SK-N-SH treated with all-trans-retinoic acid at 6 μM for 48 hours (cell line): ENCODE data around the gene TBCA.

Source experiments
- ARNTL ChIP-seq: fragments of 450-650 bp; formaldehyde crosslinking; IDR thresholded peaks from 2 replicates; pipeline ENCODE4 v1.5.0; 2020; ENCODE audit warnings: low read depth, mild to moderate bottlenecking, moderate library complexity, borderline replicate concordance
- ESRRG ChIP-seq: fragments of 250-450 bp; sonication (Bioruptor Pico); IDR thresholded peaks from 2 replicates; pipeline ENCODE4 v1.6.1; 2021; ENCODE audit warnings: mild to moderate bottlenecking
- PATZ1 ChIP-seq: fragments of 250-450 bp; sonication (Bioruptor Pico); IDR thresholded peaks from 2 replicates; pipeline ENCODE4 v1.8.0; 2020; ENCODE audit warnings: mild to moderate bottlenecking, moderate library complexity, borderline replicate concordance
- RARB ChIP-seq: fragments of 250-450 bp; sonication (Bioruptor Pico); IDR thresholded peaks from 2 replicates; pipeline ENCODE4 v1.8.0; 2021; ENCODE audit warnings: mild to moderate bottlenecking, moderate library complexity
- ZFP3 ChIP-seq: fragments of 250-450 bp; sonication (Bioruptor Pico); IDR thresholded peaks from 2 replicates; pipeline ENCODE4 v1.5.0; 2020; ENCODE audit warnings: mild to moderate bottlenecking, moderate library complexity
- ZNF70 ChIP-seq: fragments of 450-650 bp; formaldehyde crosslinking; IDR thresholded peaks from 2 replicates; pipeline ENCODE4 v1.5.0; 2020; ENCODE audit warnings: mild to moderate bottlenecking, moderate library complexity

GRCh38 chr5:77743181-77743580 is 33.0 kb downstream of the TBCA start:
- TF ChIP-seq ARNTL (CRISPR knock-in tag) (no peak), ZFP3 (CRISPR knock-in tag) (no peak), RARB (CRISPR knock-in tag) (no peak), ZNF70 (CRISPR knock-in tag) (no peak), ESRRG (CRISPR knock-in tag) (no peak), PATZ1 (CRISPR knock-in tag) (no peak)
